ENCODE measurements around the gene TEN1.

Gene TEN1

GRCh38 chr17:75959051-75959838 lies 19.8 kb upstream of the TEN1 start:
- TF ChIP-seq PATZ1 (tag by site-specific recombination; IDR thresholded peaks at IDR 0.05) (no peak), ZNF280D (tag by site-specific recombination; IDR thresholded peaks at IDR 0.05) (no peak), HOXA7 (CRISPR knock-in tag; IDR thresholded peaks at IDR 0.05; ENCODE audit: borderline replicate concordance) (no peak), ZEB2 (tag by site-specific recombination; IDR thresholded peaks at IDR 0.05) (no peak), ZNF585B (tag by site-specific recombination; IDR thresholded peaks at IDR 0.05) (no peak), ZNF501 (tag by site-specific recombination; IDR thresholded peaks at IDR 0.05) (no peak), ZNF843 (tag by site-specific recombination; IDR thresholded peaks at IDR 0.05) (no peak), OVOL3 (tag by site-specific recombination; IDR thresholded peaks at IDR 0.05) (no peak), ZNF302 (tag by site-specific recombination; IDR thresholded peaks at IDR 0.05; ENCODE audit: low read depth) (no peak), FEZF1 (tag by site-specific recombination; IDR thresholded peaks at IDR 0.05) (no peak), PRDM10 (tag by site-specific recombination; IDR thresholded peaks at IDR 0.05) (no peak), SETDB1 (IDR thresholded peaks at IDR 0.05; ENCODE audit: insufficient read length, low read length) (no peak)
- TF ChIP-seq, protein P1, sequence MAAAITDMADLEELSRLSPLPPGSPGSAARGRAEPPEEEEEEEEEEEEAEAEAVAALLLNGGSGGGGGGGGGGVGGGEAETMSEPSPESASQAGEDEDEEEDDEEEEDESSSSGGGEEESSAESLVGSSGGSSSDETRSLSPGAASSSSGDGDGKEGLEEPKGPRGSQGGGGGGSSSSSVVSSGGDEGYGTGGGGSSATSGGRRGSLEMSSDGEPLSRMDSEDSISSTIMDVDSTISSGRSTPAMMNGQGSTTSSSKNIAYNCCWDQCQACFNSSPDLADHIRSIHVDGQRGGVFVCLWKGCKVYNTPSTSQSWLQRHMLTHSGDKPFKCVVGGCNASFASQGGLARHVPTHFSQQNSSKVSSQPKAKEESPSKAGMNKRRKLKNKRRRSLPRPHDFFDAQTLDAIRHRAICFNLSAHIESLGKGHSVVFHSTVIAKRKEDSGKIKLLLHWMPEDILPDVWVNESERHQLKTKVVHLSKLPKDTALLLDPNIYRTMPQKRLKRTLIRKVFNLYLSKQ (tag by site-specific recombination; IDR thresholded peaks at IDR 0.05; ENCODE audit: borderline replicate concordance) = no peak
- TF ChIP-seq, protein P2, sequence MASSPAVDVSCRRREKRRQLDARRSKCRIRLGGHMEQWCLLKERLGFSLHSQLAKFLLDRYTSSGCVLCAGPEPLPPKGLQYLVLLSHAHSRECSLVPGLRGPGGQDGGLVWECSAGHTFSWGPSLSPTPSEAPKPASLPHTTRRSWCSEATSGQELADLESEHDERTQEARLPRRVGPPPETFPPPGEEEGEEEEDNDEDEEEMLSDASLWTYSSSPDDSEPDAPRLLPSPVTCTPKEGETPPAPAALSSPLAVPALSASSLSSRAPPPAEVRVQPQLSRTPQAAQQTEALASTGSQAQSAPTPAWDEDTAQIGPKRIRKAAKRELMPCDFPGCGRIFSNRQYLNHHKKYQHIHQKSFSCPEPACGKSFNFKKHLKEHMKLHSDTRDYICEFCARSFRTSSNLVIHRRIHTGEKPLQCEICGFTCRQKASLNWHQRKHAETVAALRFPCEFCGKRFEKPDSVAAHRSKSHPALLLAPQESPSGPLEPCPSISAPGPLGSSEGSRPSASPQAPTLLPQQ (tag by site-specific recombination; IDR thresholded peaks at IDR 0.05) = no peak
- H3K4me3 ChIP-seq (ENCODE audit: low read depth, low read length) = no peak overlapping the region
- no peak overlapping the region for H3K27ac ChIP-seq (ENCODE audit: extremely low read depth, low read depth, low read length)
- ChIA-PET CTCF (interaction anchor here (0.7 to 1.6 kb wide), 3 partner anchors 46 to 55 kb away, joined by 3 to 5 read pairs (median 3); no protein-coding TSS in a partner anchor), POLR2A (interaction anchor here (0.7 kb wide), 1 partner anchor 19 kb away, joined by 3 read pairs; no protein-coding TSS in a partner anchor)
- peaks cover 6% of the 10 kb centered on the region; the same call in 1 of the 2 replicates for H3K4me1 ChIP-seq (ENCODE audit: control insufficient read depth, insufficient read depth, low read length)
- H3K9me3 ChIP-seq (ENCODE audit: control insufficient read depth, insufficient read depth, low read depth, low read length) = no peaks in the 10 kb centered on the region
- peaks cover 30 to 36% of the 10 kb centered on the region in 2 experiments for H3K36me3 ChIP-seq (ENCODE audit: control insufficient read depth in 2 of 2, insufficient read depth in 1 of 2, low read length in 2 of 2)
